Glomerular endothelial cell (primary cell): ENCODE results near the gene OSBPL7. TPM values are rescaled to one million over a fixed set of nuclear protein-coding genes. Genes with fewer than 3 reads are reported as not detected.

ENCODE experiments used
- DNase-seq: peaks from one replicate; pipeline ENCODE4 v3.0.0-alpha.2; 2011; ENCODE audit warnings: low read depth, low spot score; ENCODE audit errors: extremely low read depth
- total RNA-seq: library from RNA; depleted of rRNA; stranded (reverse); fragments of >200 nt; gene quantifications from 2 replicates; pipeline ENCODE4 v1.2.3, GENCODE V29; 2015

The OSBPL7 gene
- total RNA-seq, 1 donor from 2014 or later: 14.4 TPM

- no peak for DNase-seq
These were observed 26.0 kb upstream of the OSBPL7 start for GRCh38 chr17:47847341-47848197.

GRCh38 chr17:47846716-47847340 is 25.2 kb upstream of the OSBPL7 start:
- DNase-seq: no peak

DNA sequence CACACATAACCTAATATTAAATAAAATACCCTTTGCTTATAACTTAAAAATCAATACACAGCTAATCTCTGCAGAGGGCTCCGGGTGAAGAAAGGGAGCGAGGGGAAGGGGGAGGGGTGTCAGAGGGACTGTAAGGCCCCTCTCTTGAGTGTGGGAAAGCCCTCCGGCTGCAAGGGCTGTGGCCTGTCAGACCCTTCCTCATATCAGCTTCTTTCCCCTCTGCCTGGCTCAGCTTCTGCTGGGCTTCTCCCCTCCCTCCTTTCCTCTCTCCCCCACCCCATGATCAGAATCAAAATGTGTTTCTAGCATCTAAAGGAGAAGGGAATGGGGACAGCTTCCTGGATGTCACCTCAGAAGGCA is 24.1 kb upstream of the OSBPL7 start:
- no peak for DNase-seq

DNA sequence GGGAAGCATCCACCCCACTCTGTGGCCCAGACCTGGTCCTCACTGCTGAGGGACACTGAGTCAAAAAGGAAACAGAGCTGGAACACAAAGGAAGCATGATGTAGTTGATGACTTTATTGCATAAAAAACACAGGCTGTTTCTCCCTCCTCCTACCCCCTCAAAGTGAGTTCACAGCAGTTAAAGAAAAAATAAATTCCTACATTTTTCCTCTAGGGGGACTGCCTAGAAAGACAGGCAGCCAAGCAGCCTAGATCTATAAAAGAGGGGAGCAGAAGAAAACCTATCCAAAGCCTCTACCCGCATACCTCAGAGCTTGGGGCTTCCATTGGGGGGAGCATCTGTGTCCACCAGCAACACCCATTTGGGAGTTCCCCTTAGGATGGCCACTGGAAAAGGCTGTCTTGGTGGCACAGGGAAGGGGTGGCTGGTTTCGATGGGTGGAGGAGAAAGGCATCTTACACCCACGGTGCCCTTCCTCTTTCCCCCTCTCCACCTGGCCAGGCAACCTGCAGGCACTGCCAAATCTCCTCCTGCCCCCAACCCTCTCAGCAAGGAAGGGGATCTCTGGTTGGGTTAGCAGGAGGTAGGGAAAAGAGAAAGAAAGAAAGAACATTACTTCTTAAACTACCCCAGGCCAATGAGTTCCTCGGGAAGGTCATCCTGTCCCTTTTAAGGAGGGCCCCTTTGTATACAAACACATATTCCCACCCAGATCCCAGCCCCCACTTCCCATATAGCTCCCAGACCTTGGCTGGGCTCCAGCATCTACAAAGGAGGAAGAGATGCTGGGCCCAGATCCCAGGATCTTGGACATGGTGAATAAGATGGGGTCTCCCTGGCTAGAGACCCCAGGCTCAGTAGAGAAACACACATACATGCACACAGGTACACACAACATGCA is 23.5 kb upstream of the OSBPL7 start:
- DNase-seq: no peak

DNA sequence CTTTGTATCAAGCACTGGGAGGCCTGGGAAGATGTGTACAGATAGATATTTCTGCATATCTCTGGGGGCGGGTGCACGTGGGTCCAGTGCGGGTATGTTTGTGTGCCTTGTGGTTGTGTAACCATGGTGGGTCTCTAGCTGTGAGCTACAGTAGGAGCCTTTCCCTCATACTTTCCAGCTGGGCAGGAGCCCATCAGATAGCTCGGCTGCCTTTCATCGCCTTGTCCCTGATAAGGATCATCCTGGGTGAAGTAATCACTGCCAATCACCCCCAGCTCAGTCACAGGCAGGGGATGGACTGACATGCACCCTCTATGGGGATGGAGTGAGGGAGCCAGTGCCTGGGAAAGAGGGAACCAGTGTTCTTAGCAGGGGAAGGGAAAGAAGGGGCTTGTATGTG is 22.6 kb upstream of the OSBPL7 start:
- no peak for DNase-seq

DNA sequence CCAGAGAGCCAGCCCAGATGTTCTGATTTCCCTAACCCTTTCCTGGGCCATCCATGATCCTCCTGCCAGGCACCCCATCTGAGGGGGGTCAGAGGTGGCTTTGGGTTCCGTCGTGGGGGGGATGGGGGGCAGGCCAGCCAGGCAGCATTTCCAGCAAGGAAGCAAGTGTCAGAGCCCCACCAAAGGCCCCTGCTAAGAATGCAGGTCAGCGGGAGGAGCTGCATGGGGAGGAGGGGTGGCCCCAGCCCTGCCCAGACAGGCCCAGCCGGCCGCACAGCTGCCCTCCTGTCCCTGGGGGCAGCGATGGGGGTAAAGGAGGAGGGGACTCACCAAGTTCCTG is 21.8 kb upstream of the OSBPL7 start:
- DNase-seq: no peak

DNA sequence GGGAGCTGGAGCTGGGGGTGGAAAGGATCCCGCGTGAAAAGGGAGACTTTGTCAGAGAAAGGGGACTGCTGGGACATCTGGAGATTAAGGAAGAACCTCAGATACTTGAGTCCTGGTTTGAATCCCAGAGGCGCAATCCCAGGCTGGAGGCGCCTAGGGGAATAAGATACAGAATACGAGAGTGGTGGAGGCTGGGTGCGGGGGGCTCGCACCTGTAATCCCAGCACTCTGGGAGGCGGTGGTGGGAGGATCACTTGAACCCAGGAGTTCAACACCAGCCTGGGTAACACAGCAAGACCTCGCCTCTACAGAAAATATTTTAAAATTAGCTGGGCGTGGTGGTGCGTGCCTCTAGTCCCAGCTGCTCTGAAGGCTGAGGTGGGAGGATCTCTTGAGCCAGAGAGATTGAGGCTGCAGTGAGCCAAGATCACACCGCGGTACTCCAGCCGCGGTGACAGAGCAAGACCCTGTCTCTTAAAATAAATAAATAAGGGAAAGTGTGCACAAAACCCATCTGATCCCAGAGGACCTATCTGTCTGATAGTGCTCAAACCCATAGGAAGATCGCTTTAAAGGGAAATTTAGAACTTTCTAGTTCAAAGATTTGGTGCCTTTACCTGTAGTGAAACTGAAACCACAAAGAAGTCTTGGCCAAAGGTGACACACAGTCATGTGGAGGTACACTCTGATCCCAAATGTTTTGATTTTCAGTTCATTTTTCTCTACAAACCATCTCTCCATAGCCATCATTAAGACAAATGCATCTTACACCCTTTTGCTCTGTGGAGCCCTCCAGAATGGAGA is 20.1 kb upstream of the OSBPL7 start:
- DNase-seq: no peak

DNA sequence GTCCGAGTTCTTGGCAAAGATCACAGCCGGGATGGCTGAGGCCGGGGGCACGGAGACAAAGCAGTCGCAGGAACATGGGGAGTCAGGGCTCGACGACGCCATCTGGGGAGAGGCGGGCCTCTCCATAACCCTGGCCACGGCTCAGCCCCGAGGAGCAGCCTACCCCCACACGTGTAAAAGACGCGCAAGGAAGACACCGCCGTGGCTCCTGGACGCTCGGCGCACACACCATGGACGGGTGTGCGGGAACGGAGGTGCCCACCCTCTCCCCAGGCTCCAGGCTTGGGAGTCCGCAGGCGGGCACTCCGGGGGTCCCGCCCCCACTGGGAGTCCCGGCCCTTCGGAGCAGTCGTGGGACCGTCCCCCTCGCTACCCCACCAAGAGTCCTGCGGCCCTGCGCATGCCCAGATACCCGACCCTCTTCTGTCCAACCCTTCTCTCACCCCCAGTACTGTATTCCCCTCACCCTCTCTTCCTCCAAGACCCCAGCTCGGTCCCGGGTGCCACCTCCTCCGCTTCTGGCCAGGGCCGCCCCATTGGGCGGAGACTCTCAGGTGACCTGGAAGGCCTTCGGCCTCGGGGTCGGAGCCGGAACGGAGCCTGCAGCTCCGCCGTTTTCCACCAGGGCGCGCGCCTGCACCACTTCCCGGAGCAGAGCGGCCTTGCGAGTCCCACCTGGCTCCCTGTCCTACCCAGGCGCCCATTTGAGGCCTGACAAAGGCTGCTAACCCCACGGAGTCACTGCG is 19.3 kb upstream of the OSBPL7 start, which contains the start of gene SCRN2:
SCRN2 (minus strand) TSS at position 532 of the 746 bp plus-strand sequence; CDS start at position 102, 430 bp downstream.
- no peak for DNase-seq

GRCh38 chr17:47840001-47840741 is 18.6 kb upstream of the OSBPL7 start:
- DNase-seq: no peak

DNA sequence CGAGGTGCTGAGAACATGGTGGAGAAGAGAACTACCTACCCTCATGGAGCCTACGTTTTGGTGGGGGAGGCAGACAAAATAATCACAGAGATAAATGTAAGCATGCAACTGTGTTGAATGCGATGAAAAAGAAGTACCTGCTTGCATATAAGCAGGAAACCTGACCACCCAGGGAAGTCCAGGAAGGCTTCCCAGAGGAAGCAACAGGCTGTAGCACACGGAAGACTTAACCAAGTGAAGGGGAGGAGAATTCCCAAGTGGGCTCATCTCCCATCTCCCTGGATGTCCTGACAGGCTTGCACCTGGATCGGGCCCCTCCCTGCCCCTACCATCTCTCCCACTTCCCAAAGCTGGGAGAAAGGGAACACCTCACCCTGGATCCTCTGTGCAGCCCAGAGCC is 17.5 kb upstream of the OSBPL7 start:
- DNase-seq: no peak

- DNase-seq: no peak
These were observed 17.0 kb upstream of the OSBPL7 start for GRCh38 chr17:47838636-47839035.

DNA sequence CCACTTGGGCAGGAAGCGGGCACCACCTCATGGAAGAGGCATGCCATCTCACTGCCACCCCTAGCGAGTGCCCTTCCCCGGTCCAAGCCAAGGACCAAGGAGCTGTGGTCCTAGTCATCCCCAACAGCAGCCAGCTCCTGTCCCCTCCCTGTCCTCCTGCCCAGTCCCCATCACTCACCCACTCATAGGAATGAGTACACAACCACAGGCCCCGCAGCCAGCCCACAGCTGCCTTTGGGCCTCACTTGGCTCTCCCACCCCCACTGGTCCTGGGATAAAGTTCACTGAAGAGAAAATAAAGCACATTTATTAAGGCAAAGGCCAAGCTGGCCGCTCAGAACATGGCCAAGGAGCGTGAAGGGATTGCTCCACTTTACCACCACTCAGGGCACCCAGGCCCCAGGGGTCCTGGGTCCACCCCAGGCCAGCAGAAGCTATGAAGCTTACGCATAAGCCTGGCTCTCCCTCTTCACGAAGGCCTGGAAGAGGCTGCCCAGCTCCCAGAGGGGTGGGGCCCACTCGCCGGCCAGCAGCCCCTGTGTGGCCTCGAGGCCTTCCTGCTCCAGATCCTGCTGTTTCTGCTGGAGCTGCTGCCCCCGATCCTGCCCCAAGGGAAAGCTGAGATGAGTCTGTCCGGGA is 15.9 kb upstream of the OSBPL7 start:
- DNase-seq: no peak

DNA sequence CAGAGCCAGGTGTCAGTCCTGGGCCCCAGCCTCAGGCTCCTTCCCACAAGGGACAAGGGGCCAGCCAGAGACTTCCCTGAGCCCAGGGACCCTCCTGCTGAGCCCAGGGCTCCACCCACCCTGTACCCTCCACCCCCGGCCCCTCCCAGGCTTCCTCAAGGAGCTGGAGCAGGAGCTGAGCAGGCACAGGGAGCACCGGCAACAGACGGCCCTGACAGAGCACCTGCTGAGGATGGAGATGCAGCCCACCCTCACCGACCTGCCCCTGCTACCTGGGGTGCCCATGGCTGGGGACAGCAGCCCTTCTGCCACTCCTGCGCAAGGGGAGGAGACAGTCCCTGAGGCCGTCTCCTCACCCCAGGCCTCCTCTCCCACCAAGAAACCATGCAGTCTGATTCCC is 15.0 kb upstream of the OSBPL7 start:
- no peak for DNase-seq

DNA sequence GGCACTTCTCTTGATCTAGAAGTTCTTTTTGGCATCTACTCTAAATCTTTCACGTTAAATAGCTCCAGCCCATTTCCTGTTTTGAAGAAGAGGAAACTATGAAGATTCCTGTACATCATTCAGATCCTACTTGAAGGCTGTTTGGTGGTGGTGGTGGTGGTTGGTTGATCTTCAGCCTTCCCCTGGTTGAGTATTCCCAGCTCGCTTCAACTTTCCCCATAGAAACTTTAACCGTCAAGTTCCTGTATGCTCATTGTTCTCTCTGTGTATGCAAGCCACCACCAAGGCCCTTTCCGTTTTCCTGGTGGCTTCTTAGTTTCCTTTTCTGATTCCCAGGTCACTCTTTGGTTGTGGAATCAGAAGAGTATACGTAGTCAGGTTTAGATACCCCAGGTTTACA is 13.2 kb upstream of the OSBPL7 start:
- no peak for DNase-seq

DNA sequence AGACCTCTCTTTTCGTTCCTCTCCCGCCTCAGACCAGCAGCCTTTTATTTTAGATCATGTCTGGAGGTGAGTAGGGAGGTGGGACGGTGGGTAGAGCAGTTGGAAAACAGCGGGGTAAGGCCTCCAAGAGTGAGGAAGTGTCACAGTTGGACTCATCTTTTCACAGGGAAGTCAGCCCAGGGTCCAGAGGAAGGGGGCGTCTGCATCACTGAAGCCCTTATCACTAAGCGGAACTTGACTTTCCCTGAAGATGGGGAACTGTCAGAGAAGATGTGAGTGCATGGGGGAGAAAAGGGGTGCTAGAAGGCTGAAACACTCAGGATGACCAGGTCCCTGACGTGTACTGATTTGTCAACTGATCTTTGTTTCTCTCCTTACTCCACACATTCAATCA is 10.3 kb upstream of the OSBPL7 start:
- no peak for DNase-seq

DNA sequence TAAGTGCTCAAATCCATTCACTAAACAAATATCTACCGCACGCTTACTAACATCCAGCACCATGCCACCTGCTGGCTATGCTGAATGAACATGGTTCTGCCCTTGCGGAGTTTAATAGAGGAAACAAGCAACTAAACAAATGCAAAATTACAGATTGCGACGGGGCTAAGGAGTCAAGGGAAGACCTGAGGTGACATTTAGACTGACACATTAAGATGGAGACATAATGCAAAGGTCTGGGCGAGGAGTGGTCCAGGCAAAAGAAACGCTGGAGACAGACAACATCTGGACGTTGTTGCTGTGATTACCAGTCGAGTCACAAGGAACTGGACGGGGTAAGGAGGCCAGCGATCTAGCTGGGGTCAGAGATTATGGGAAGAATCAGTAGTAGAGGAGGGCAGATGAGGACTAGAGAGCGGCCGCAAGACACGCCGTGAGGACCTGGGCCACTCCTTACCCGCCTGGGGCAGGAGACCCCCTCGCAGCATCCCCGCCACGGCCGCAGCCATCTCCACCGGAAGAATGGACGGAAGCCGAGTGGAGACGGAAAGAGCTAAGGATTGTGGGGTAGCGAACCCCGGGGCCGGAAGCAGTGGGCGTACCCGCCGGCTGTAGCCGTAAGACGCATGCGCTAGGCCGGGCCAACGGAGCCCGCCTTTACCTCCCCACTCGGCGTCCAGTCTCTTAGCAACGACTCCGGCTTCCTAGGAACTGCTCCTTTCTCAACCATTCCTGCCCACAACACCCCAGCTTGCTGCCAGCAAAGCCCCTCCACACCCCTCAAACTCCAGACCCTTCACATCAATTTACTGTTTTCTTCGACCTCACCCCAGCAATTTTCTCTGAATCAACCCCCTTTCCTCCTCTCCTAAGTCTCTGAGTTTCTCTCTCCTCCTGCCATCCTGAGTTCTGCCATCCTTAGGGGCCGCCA is 9.7 kb upstream of the OSBPL7 start, which contains the start of the genes LRRC46 and MRPL10:
LRRC46 (plus strand) TSS at position 668 of the 931 bp plus-strand sequence. CDS start 320 bp downstream, outside the sequence.
MRPL10 (minus strand) TSS at position 539 of the 931 bp plus-strand sequence; CDS start at position 509, 30 bp downstream.
- DNase-seq: peak; percentile 55

- DNase-seq: no peak
These were observed 8.9 kb upstream of the OSBPL7 start for GRCh38 chr17:47830396-47831002.
